CD14-positive monocyte (primary cell): Measurements from ENCODE around the gene TNFRSF11A. TPM values are rescaled to one million over a fixed set of nuclear protein-coding genes. Genes with fewer than 3 reads are reported as not detected.

ENCODE experiments used
- DNase-seq, 3 donors: peaks; one replicate each; pipeline ENCODE4 v3.0.0-alpha.2; 2011 to 2022
- H2AFZ ChIP-seq: 2 replicates; pipeline ENCODE4 v1.6.0; 2012; ENCODE audit warnings: mild to moderate bottlenecking, low read depth, low read length, inconsistent platforms; ENCODE audit not compliant: insufficient read depth, poor library complexity, severe bottlenecking
- H3K27ac ChIP-seq, 2 donors: 1 replicate in 1 of 2; 2 replicates in 1 of 2; pipeline ENCODE4 v1.5.1; 2012 to 2013; ENCODE audit warnings: low read length in 2 of 2, control low read depth in 1 of 2, inconsistent platforms in 1 of 2, low read depth in 1 of 2, mild to moderate bottlenecking in 1 of 2
- H3K27me3 ChIP-seq, 2 donors: one replicate each; pipeline versions ENCODE4 v1.6.0 to v1.6.1; 2011 to 2013; ENCODE audit warnings: low read length in 2 of 2; ENCODE audit not compliant: control insufficient read depth in 2 of 2, insufficient read depth in 2 of 2
- H3K36me3 ChIP-seq, 2 donors: replicated peaks in 1 of 2; 1 replicate in 1 of 2; 2 replicates in 1 of 2; pipeline versions ENCODE4 v1.5.1 to v1.6.1; 2012 to 2013; ENCODE audit warnings: low read length in 2 of 2, control low read depth in 1 of 2, inconsistent platforms in 1 of 2, mild to moderate bottlenecking in 1 of 2; ENCODE audit not compliant: insufficient read depth in 2 of 2, control insufficient read depth in 1 of 2
- H3K4me1 ChIP-seq, 2 donors: 1 replicate in 1 of 2; 2 replicates in 1 of 2; pipeline versions ENCODE4 v1.5.1 to v1.6.1; 2012 to 2013; ENCODE audit warnings: low read length in 2 of 2, control low read depth in 1 of 2, inconsistent platforms in 1 of 2, mild to moderate bottlenecking in 1 of 2, moderate library complexity in 1 of 2; ENCODE audit not compliant: insufficient read depth in 2 of 2, control insufficient read depth in 1 of 2
- H3K4me2 ChIP-seq: replicated peaks from 2 replicates; pipeline ENCODE3; 2012; ENCODE audit warnings: low read length, moderate library complexity, mild to moderate bottlenecking; ENCODE audit not compliant: poor library complexity, severe bottlenecking; ENCODE audit errors: extremely low read depth
- H3K4me3 ChIP-seq, 3 experiments: fragments of 200-600 bp in 1 of 3; sonication (generic) in 1 of 3; replicated peaks in 1 of 3; 1 replicate in 2 of 3; 2 replicates in 1 of 3; pipeline ENCODE4 v1.5.1; 2011 to 2013; ENCODE audit warnings: low read length in 3 of 3, mild to moderate bottlenecking in 3 of 3, control low read depth in 2 of 3, low read depth in 2 of 3, inconsistent platforms in 1 of 3, moderate library complexity in 1 of 3
- H3K79me2 ChIP-seq: 2 replicates; pipeline ENCODE4 v1.6.0; 2012; ENCODE audit warnings: mild to moderate bottlenecking, control low read depth, inconsistent platforms, low read length, moderate library complexity; ENCODE audit not compliant: insufficient read depth
- H3K9ac ChIP-seq: 2 replicates; pipeline ENCODE4 v1.6.0; 2017; ENCODE audit warnings: low read length, mild to moderate bottlenecking; ENCODE audit not compliant: insufficient read depth, poor library complexity, severe bottlenecking
- H3K9me3 ChIP-seq, 2 donors: replicated peaks in 1 of 2; 1 replicate in 1 of 2; 2 replicates in 1 of 2; pipeline versions ENCODE4 v1.5.1 to v1.6.1; 2012 to 2013; ENCODE audit warnings: low read length in 2 of 2, control low read depth in 1 of 2; ENCODE audit not compliant: control insufficient read depth in 1 of 2, insufficient read depth in 1 of 2
- H4K20me1 ChIP-seq: 2 replicates; pipeline ENCODE4 v1.6.0; 2012; ENCODE audit warnings: mild to moderate bottlenecking, low read length, control low read depth, moderate library complexity; ENCODE audit not compliant: insufficient read depth
- H3K27ac Mint-ChIP-seq, 7 donors: one replicate each; pipeline ENCODE4 v1.8.0; 2020; ENCODE audit warnings: mild to moderate bottlenecking in 7 of 7, mixed read lengths in 7 of 7, moderate library complexity in 6 of 7, inconsistent platforms in 2 of 7
- H3K27me3 Mint-ChIP-seq, 3 donors: one replicate each; pipeline ENCODE4 v1.8.0; 2021 to 2022; ENCODE audit warnings: low read depth in 3 of 3, mild to moderate bottlenecking in 3 of 3, mixed read lengths in 3 of 3, moderate library complexity in 3 of 3, inconsistent platforms in 1 of 3
- H3K36me3 Mint-ChIP-seq, 2 donors: one replicate each; pipeline ENCODE4 v1.8.0; 2020; ENCODE audit warnings: mixed read lengths in 2 of 2, inconsistent platforms in 1 of 2, mild to moderate bottlenecking in 1 of 2
- H3K4me1 Mint-ChIP-seq: one replicate; pipeline ENCODE4 v1.8.0; 2020; ENCODE audit warnings: mild to moderate bottlenecking, mixed read lengths
- H3K4me3 Mint-ChIP-seq, 2 donors: one replicate each; pipeline ENCODE4 v1.8.0; 2020; ENCODE audit warnings: mild to moderate bottlenecking in 2 of 2, mixed read lengths in 2 of 2, moderate library complexity in 1 of 2
- H3K9me3 Mint-ChIP-seq, 7 donors: one replicate each; pipeline ENCODE4 v1.8.0; 2020 to 2022; ENCODE audit warnings: mixed read lengths in 7 of 7, mild to moderate bottlenecking in 6 of 7, moderate library complexity in 6 of 7, inconsistent platforms in 2 of 7
- WGBS: methylation state at CpG from one replicate; pipeline ENCODE4 v1.1.5; 2013; ENCODE audit warnings: missing lambda C conversion rate; ENCODE audit not compliant: insufficient coverage; 5-methylcytosine and 5-hydroxymethylcytosine counted together
- intact Hi-C, 2 donors: fragments of 100-400 bp; cut with micrococcal nuclease; formaldehyde crosslinking; loops; one replicate each; pipeline versions ENCODE4 v1.15.0 to v1.15.1; 2023
- polyA plus RNA-seq, 3 donors: library from polyadenylated mRNA; depleted of rRNA in 1 of 3; unstranded in 2 of 3; stranded (reverse) in 1 of 3; fragments of 300-500 nt in 2 of 3; fragments of >200 nt in 1 of 3; fragmentation: Illumina TruSeq in 2 of 3; gene quantifications; 1 replicate in 2 of 3; 2 replicates in 1 of 3; pipeline ENCODE4 v1.2.3, GENCODE V29; 2012 to 2021
- TF ChIP-seq, protein P1 (sequence below): fragments of 200-600 bp; IDR thresholded peaks from one replicate; pipeline ENCODE4 v1.8.0; 2022; ENCODE audit warnings: antibody characterized with exemption, mild to moderate bottlenecking

Gene TNFRSF11A
- polyA plus RNA-seq, 3 donors: 0.05 to 0.67 (median 0.24) TPM

DNA sequence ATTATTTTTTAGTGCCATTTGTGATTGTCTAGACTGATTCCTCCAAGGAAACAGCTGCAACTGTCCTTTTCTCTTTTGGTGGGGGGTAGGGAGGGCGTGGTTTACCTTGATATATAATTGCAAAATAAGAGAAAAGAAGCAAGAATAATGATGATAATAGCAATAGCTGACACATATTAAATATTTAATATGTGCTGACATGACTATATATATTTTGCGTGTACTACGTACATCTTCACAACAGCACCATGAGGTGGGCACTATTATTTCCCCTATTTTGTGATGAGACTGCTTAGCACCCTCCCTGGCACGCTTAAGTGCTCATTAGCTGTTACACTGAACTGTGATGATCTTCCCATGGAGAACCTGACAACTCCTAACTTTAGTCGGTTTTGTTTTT is 39.4 kb downstream of the TNFRSF11A start:
- no peak overlapping the region for H2AFZ ChIP-seq
- intact Hi-C loops: no loop called here
- no peak overlapping the region for H3K4me3 ChIP-seq
- H3K9me3 Mint-ChIP-seq: peaks cover 0 to 2% (median 0%) of the 10 kb centered on the region in 7 donors
- no peaks in the 10 kb centered on the region for H3K36me3 ChIP-seq
- no peak overlapping the region for H3K4me3 Mint-ChIP-seq
- no peaks in the 10 kb centered on the region for H3K27me3 ChIP-seq
- H3K27me3 Mint-ChIP-seq: peaks cover 3 to 6% (median 5%) of the 10 kb centered on the region in 3 donors
- no peak overlapping the region for H3K9ac ChIP-seq
- TF ChIP-seq, protein P1, sequence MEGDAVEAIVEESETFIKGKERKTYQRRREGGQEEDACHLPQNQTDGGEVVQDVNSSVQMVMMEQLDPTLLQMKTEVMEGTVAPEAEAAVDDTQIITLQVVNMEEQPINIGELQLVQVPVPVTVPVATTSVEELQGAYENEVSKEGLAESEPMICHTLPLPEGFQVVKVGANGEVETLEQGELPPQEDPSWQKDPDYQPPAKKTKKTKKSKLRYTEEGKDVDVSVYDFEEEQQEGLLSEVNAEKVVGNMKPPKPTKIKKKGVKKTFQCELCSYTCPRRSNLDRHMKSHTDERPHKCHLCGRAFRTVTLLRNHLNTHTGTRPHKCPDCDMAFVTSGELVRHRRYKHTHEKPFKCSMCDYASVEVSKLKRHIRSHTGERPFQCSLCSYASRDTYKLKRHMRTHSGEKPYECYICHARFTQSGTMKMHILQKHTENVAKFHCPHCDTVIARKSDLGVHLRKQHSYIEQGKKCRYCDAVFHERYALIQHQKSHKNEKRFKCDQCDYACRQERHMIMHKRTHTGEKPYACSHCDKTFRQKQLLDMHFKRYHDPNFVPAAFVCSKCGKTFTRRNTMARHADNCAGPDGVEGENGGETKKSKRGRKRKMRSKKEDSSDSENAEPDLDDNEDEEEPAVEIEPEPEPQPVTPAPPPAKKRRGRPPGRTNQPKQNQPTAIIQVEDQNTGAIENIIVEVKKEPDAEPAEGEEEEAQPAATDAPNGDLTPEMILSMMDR: no peak
- no peaks in the 10 kb centered on the region for H3K79me2 ChIP-seq
- H3K9me3 ChIP-seq: no peaks in the 10 kb centered on the region
- H3K4me2 ChIP-seq: no peak overlapping the region
- peaks cover 0 to 5% of the 10 kb centered on the region in 2 donors for H3K36me3 Mint-ChIP-seq
- WGBS: 82% methylated on average over 3 of the region's 5 CpGs
- no peak overlapping the region for H3K27ac ChIP-seq
- DNase-seq: no peak
- H3K4me1 Mint-ChIP-seq: peaks cover 7% of the 10 kb centered on the region
- no peak overlapping the region for H3K27ac Mint-ChIP-seq
- H3K4me1 ChIP-seq: no peaks in the 10 kb centered on the region
- H4K20me1 ChIP-seq: no peaks in the 10 kb centered on the region

DNA sequence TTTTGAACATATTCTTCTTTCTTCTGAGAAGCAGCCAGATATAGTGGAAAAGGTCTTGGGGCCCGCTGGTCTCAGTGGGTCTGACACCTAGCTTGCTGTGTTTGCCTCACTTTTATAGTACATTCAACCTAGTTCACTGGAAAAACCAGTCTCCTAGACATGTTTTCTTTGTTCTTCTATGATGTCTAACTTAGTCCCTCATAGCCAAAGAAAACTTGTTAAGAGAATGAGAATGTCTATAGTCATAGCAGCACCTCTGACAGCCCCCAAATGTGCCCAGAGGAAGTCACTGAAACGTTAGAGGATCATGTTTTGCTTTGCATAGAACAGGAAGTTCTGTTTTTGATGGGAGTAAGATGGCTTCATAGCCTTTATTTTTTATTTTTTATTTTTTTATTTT is 40.3 kb downstream of the TNFRSF11A start:
- peaks cover 0 to 6% (median 3%) of the 10 kb centered on the region in 3 donors for H3K27me3 Mint-ChIP-seq
- Histone ChIP-seq H3K4me2 (no peak overlapping the region), H3K4me1 (no peaks in the 10 kb centered on the region), H4K20me1 (no peaks in the 10 kb centered on the region), H3K4me3 (no peak overlapping the region), H3K9me3 (no peaks in the 10 kb centered on the region), H3K79me2 (no peaks in the 10 kb centered on the region), H3K27me3 (no peaks in the 10 kb centered on the region), H2AFZ (peak overlapping the region; percentile 37), H3K27ac (no peak overlapping the region), H3K36me3 (no peaks in the 10 kb centered on the region), H3K9ac (no peak overlapping the region)
- DNase-seq: no peak
- WGBS: no CpG with 5 or more reads among the region's 2 CpGs
- peaks cover 0 to 5% of the 10 kb centered on the region in 2 donors for H3K36me3 Mint-ChIP-seq
- H3K4me1 Mint-ChIP-seq: peaks cover 7% of the 10 kb centered on the region
- TF ChIP-seq, protein P1: no peak
- no peak overlapping the region for H3K4me3 Mint-ChIP-seq
- no peak overlapping the region for H3K27ac Mint-ChIP-seq
- intact Hi-C loops: no loop called here
- peaks cover 0 to 2% (median 0%) of the 10 kb centered on the region in 7 donors for H3K9me3 Mint-ChIP-seq
